HEK293T (cell line): ENCODE results near the gene RAPGEF5.

Experiments used
- ARNT ChIP-seq: fragments of 450-650 bp; IDR thresholded peaks from 2 replicates; pipeline ENCODE4 v1.6.1; 2017; ENCODE audit warnings: mild to moderate bottlenecking
- CTBP1 ChIP-seq: fragments of 450-650 bp; IDR thresholded peaks from 2 replicates; pipeline ENCODE4 v1.6.1; 2016; ENCODE audit warnings: borderline replicate concordance
- FOXK2 ChIP-seq: fragments of 450-650 bp; IDR thresholded peaks from 2 replicates; pipeline ENCODE4 v1.6.1; 2016; ENCODE audit warnings: mild to moderate bottlenecking
- FOXM1 ChIP-seq: fragments of 450-650 bp; IDR thresholded peaks from 2 replicates; pipeline ENCODE4 v1.6.1; 2017; ENCODE audit warnings: mild to moderate bottlenecking, borderline replicate concordance
- HDGF ChIP-seq: fragments of 450-650 bp; IDR thresholded peaks from 2 replicates; pipeline ENCODE4 v1.6.1; 2017; ENCODE audit warnings: antibody characterized with exemption, borderline replicate concordance
- L3MBTL2 ChIP-seq: fragments of 450-650 bp; conservative IDR thresholded peaks from 2 replicates; pipeline ENCODE4 v1.6.1; 2016; ENCODE audit warnings: mild to moderate bottlenecking
- NFRKB ChIP-seq: fragments of 450-650 bp; IDR thresholded peaks from 2 replicates; pipeline ENCODE4 v1.6.1; 2016; ENCODE audit warnings: mild to moderate bottlenecking, moderate library complexity
- SP1 ChIP-seq: fragments of 450-650 bp; IDR thresholded peaks from 2 replicates; pipeline ENCODE4 v1.6.1; 2017
- SUZ12 ChIP-seq: fragments of 450-650 bp; IDR thresholded peaks from 2 replicates; pipeline ENCODE4 v1.6.1; 2016; ENCODE audit warnings: mild to moderate bottlenecking
- TARDBP ChIP-seq: fragments of 450-650 bp; IDR thresholded peaks from 2 replicates; pipeline ENCODE4 v1.6.1; 2016
- ZNF384 ChIP-seq: fragments of 450-650 bp; IDR thresholded peaks from 2 replicates; pipeline ENCODE4 v1.6.1; 2016
- TF ChIP-seq, protein P1 (sequence below): fragments of 450-650 bp; IDR thresholded peaks from 2 replicates; pipeline ENCODE4 v1.6.1; 2016

DNA sequence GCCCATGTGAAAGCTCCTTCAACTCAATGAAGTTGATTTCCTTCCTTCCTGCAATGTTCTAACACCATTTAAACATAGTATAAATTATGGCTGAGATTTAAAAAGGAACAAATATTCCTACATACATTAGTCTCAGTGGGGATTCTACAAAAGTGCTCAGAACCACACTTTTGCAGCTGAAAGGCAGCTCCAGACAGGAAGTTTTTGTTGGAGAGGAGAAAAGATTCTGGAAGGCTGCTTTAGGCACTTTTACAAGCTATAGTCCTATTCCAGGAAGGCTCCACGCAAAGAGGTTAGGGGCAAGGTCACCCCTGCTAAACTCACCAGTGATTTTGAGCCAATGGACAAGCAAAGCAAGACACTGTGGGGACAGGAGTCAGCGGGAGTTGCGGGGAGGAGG, 232.0 kb downstream of the RAPGEF5 start:
- no peak for TF ChIP-seq TARDBP
- no peak for TF ChIP-seq ZNF384
- no peak for TF ChIP-seq SP1
- TF ChIP-seq FOXM1: no peak
- no peak for TF ChIP-seq SUZ12
- TF ChIP-seq FOXK2: no peak
- no peak for TF ChIP-seq ARNT
- TF ChIP-seq HDGF: no peak
- TF ChIP-seq CTBP1: no peak
- TF ChIP-seq, protein P1, sequence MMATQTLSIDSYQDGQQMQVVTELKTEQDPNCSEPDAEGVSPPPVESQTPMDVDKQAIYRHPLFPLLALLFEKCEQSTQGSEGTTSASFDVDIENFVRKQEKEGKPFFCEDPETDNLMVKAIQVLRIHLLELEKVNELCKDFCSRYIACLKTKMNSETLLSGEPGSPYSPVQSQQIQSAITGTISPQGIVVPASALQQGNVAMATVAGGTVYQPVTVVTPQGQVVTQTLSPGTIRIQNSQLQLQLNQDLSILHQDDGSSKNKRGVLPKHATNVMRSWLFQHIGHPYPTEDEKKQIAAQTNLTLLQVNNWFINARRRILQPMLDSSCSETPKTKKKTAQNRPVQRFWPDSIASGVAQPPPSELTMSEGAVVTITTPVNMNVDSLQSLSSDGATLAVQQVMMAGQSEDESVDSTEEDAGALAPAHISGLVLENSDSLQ: no peak
- TF ChIP-seq NFRKB: no peak
- no peak for TF ChIP-seq L3MBTL2
